HG03521 (cell line): ENCODE data around the gene SPIN1.
"Not testable (repeated sequence)": the region's sequence is repeated elsewhere in the genome, so short reads cannot be mapped to it uniquely, and the experiment has no call there.

ENCODE experiments used
- ATAC-seq: cut with Tn5 transposase; IDR thresholded peaks from one replicate; pipeline ENCODE4 v1.9.1; 2021; ENCODE audit warnings: mild to moderate bottlenecking, moderate library complexity; ENCODE audit not compliant: unreplicated experiment

The SPIN1 gene

DNA sequence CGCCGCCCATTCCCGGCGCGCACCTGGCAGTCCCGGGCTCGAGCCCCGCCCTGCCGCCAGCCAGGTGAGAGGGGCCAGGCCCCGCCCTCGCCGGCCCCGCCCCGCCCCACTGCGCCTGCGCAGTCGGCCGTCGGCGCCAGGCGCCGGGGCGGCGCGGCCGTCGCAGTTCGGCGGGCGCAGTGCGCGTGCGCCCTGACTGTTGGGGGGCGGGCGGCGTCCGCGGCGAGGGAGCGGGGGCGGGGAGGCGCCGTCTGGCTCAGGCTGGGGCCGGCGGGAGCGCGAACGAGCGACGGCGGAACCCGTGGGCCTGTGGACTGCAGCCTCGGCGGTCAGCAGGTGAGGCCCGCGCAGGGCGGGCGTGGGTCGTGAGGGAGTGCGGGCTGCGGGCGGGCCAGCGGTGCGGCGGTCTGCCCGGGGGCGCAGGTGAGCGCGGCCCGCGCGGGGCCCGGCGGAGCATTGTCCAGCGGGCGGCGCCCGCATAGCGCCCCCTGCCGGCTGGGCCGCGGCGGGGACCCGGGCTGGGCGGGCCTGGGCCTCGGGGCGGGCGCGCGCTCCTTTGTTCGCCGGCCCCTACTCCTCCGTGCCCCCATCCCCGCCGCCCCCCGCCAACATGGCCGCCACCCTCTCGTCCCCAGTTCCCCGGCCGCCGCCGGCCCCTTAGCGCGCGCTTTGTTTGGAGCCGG lies at the start of gene SPIN1:
Gene SPIN1 (plus strand): TSS at position 242 of the 683 bp plus-strand sequence. CDS start 38,096 bp downstream, outside the sequence.
- peak; percentile 82 for ATAC-seq

- ATAC-seq: no peak
These were observed 48.9 kb upstream of the SPIN1 start for GRCh38 chr9:88339317-88339716.

DNA sequence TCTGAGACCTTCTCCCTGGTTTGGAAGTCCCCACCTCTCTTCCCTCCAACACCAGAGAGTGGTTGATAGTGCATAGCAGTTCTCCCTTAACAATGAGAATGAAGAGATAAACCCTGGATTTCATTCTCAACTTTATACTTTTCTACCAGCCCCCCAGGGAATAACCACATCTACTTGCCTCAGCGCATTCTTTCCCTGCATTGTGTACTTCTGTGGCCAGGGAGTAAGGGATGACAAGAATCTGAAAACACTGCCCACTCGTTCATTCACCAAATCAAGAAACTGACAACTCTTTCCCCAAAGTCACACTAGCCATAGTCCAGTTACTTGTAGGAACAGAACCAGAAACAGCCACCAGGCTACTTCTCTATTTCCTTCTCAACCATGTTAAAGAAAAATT lies 46.0 kb upstream of the SPIN1 start:
- no peak for ATAC-seq

GRCh38 chr9:88344013-88344412 lies 44.2 kb upstream of the SPIN1 start:
- ATAC-seq: no peak

DNA sequence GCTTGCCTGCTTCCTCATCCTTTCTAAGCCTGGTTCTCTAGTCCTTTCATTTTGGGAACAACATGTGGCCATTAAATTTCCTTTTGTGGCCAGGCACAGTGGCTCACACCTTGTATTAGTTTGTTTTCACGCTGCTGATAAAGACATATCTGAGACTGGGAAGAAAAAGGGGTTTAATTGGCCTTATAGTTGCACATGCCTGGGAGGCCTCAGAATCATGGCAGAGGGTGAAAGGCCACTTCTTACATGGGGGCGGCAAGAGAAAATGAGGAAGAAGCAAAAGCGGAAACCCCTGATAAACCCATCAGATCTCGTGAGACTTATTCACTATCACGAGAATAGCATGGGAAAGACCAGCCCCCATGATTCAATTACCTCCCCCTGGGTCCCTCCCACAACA lies 37.9 kb upstream of the SPIN1 start:
- not testable (repeated sequence) for ATAC-seq

GRCh38 chr9:88355166-88355565 lies 33.1 kb upstream of the SPIN1 start:
- ATAC-seq: no peak

DNA sequence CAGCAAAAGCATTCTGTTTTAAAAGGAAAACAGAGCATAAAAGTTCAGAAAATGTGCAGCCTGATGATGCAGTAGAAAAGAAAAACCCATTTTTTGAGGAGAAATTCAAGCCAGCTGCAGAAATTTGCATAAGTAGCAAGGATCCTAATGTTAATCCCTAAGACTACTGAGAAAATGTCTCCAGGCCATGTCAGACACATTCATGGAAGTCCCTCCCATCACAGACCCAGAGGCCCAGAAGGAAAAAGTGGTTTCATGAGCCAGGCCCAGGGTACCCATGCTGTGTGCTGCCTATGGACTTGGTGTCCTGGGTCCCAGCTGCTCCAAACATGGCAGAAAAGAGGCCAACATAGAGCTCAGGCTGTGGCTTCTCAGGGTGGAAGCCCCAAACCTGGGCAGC lies 31.0 kb upstream of the SPIN1 start:
- ATAC-seq: not testable (repeated sequence)

DNA sequence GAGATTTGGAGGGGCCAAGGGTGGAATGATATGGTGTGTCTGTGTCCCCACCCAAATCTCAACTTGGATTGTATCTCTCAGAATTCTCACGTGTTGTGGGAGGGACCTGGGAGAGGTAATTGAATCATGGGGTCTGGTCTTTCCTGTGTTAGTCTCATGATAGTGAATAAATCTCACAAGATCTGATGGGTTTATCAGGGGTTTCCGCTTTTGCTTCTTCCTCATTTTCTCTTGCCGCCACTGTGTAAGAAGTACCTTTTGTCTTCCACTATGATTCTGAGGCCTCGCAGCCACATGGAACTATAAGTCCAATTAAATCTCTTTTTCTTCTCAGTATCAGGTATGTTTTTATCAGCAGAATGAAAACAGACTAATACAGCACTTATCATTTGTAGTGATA lies 29.5 kb upstream of the SPIN1 start:
- no peak for ATAC-seq

DNA sequence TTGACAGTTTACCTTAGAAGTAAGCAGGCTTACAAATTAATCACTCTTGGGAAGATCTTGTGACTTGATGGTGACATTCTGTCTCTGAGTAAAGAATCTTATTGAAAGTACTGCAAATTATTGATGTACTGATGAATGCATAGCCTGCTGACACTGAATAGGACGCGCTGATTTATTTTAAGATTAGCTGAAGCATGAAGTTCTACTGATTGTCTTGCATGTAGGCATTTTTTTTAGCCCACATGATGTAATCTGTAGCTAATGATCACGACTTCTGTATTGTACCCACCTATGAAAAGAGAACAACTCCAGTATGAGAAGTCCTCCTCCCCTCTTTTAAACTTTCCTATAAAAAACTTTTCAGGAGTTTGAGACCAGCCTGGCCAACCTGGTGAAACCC lies 28.3 kb upstream of the SPIN1 start:
- no peak for ATAC-seq

GRCh38 chr9:88362681-88363080 lies 25.6 kb upstream of the SPIN1 start:
- no peak for ATAC-seq

DNA sequence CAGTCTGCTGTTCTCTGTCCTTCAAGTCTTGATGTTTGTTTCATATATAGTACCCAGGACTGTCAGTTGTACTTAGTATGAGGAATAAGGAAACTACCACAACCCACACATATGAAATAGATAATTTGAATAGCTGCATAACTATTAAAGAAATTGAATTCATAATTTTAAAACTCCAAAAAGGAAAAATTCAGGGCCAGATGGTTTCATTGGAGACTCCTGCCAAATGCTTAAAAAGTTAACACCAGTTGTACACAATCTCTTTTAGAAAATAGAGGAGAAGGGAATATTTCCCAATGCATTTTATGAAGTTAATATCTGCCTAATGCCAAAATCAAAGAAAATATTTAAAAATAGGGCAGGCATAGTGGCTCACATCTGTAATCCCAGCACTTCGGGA lies 24.6 kb upstream of the SPIN1 start:
- ATAC-seq: no peak

GRCh38 chr9:88364706-88365105 lies 23.5 kb upstream of the SPIN1 start:
- no peak for ATAC-seq

DNA sequence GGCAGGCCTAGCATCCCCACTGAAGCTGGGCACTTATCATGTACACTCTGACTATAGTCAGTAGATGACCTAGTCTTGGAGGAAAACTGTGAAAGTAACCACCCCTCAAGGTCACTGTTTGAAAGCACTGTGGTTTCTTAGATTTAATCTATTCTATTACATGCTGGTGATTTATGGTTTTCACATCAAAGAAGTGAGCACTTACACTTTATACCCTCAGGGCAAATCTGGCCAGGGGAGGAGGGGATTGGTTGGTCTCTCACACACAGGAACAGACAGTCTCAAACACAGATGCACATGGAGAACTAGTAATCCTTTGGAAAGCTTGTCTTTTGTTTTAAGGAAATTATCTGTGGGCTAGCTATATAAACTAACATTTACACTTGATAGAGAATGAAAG lies 17.9 kb upstream of the SPIN1 start:
- no peak for ATAC-seq

DNA sequence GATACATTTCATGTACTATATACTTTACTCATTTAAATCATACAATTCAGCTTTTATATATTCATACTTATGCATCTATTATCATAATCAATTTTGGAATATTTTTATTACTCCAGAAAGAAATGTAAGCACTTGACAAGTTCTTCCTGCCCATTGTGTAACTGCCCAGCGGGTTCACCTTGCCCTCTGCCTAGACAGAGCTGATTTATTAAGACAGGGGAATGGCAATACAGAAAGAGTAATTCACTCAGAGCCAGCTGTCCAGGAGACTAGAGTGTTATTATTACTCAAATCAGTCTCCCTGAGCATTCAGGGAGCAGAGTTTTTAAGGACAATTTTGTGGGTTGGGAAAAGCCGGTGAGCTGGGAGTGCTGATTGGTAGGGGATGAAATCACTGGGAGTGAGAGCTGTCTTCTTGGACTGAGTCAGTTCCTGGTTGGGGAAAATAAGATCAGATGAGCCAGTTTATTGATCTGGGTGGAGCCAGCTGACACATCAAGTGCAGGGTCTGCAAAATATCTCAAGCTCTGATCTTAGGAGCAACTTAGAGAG lies 16.1 kb upstream of the SPIN1 start:
- no peak for ATAC-seq

DNA sequence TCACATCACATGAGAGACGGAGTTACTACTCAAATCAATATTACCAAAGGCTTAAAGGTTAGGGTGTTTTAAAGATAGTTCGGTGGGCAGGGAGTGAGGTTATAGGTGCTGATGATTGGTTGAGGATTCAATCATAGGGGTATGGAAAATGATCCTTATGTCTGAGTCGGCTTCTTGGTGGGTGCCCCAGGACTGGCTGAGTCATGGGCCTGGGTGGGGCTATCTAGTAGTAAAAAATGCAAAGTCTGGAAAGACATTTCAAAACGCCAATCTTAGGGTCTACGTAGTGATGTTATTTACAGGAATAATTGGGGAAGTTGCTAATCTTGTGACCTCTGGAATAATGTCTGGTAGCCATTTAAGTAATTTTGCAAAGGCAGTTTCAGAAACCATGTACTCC lies 15.2 kb upstream of the SPIN1 start:
- no peak for ATAC-seq

DNA sequence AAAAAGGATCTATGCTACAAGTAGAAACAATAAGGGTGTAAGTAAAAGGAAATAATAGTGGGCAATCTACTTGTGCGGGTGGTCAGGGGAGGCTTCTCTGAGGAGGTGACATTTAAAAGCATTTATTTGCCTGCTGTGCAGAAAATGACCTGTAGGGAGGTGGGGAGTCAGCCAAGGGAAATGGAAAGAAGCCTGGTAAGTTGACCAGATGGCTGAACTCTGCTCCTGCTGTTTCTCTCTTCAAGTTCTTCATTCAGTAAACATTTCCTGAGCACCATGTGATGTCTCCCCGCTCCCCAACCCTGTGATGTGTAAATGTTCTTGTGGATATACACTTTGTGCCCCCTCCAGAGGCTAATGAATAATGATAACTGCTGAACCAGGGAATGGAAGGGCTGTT lies 9.9 kb upstream of the SPIN1 start:
- ATAC-seq: no peak

GRCh38 chr9:88379352-88379751 lies 8.9 kb upstream of the SPIN1 start:
- ATAC-seq: no peak

GRCh38 chr9:88380118-88380517 lies 8.1 kb upstream of the SPIN1 start:
- no peak for ATAC-seq

DNA sequence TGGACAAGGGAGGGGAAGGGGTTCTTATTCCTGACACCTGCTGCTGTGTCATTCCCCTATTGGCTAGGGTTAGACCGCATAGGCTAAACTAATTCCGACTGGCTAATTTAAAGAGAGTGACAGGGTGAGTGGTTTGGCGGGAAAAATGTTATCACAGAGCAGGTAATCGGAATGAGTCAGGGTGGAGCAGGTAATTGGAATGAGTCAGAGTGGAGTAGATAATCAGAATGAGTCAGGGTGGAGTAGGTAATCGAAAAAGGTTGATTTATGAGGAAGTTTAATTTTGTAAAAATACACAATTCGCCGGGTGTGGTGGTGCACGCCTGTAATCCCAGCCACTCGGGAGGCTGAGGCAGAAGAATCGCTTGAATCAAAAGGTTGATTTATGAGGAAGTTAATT lies 6.9 kb upstream of the SPIN1 start:
- ATAC-seq: not testable (repeated sequence)

- no peak for ATAC-seq
These were observed 5.1 kb upstream of the SPIN1 start for GRCh38 chr9:88383176-88383575.

GRCh38 chr9:88386137-88386536 lies 2.1 kb upstream of the SPIN1 start:
- ATAC-seq: not testable (repeated sequence)

DNA sequence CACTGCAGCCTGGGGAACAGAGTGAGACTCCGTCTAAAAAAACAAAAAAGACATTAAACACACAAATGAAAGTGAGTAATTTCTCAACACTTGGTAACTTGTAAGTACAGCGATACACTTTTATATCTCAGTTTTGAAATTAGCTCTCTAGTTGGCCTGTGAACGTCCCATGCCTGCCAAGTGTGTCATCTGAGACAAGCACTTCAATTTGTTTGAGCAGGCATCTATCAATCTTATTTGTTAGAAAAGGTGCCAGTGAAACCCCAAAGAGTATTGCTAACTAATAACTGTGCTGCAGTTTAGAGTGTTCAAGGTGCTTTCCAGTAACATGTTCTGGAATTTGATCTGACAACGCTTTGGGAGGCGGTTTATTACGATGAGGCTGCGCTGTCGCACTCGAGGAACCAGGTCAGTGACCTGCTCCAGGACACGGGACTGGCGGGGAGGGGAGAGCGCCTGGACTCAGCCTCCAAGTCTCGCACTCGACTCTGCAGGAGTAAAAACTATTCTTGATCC lies 1.1 kb upstream of the SPIN1 start:
- no peak for ATAC-seq
